AG04450 (cell line): ENCODE results near the gene PLA2G2C. TPM values are rescaled to one million over a fixed set of nuclear protein-coding genes. Genes with fewer than 3 reads are reported as not detected.
A peak's percentile ranks its signal among the peaks of the same experiment; 100 is the strongest.

Source experiments
- CTCF ChIA-PET: fragments of 300-600, 350-600 bp; formaldehyde crosslinking; extraction: SDS; loops from one replicate; lab custom pipeline; 2022; ENCODE audit warnings: antibody characterized with exemption, inconsistent platforms; lab: Charles Lee
- POLR2A ChIA-PET: fragments of 350-600 bp; formaldehyde crosslinking; extraction: SDS; loops from one replicate; lab custom pipeline; 2021; ENCODE audit warnings: antibody characterized with exemption, inconsistent platforms; lab: Yijun Ruan, JAX
- DNase-seq: peaks from one replicate; pipeline ENCODE4 v3.0.0-alpha.2; 2011; ENCODE audit warnings: low read depth, low spot score
- H3K27ac ChIP-seq: one replicate; pipeline ENCODE4 v1.5.1; 2012; ENCODE audit warnings: low read depth, low read length, control low read depth
- H3K27me3 ChIP-seq: one replicate; pipeline ENCODE4 v1.6.0; 2012; ENCODE audit warnings: low read length; ENCODE audit not compliant: control insufficient read depth, insufficient read depth
- H3K4me3 ChIP-seq: 2 replicates; pipeline ENCODE4 v1.5.1; 2011; ENCODE audit warnings: mild to moderate bottlenecking, low read depth, low read length, control low read depth
- H3K9me3 ChIP-seq: 2 replicates; pipeline ENCODE4 v1.5.1; 2012; ENCODE audit warnings: low read length; ENCODE audit not compliant: control insufficient read depth, insufficient read depth
- polyA plus RNA-seq: library from polyadenylated mRNA; depleted of rRNA; stranded (reverse); fragments of >200 nt; gene quantifications from 2 replicates; pipeline ENCODE4 v1.2.3, GENCODE V29; 2011
- TF ChIP-seq, protein P1 (sequence below): IDR thresholded peaks from 2 replicates; pipeline ENCODE4 v1.5.1; 2011; ENCODE audit warnings: low read depth, low read length, control low read depth, inconsistent platforms

Gene PLA2G2C
- polyA plus RNA-seq, 1 experiment, result not detected

DNA sequence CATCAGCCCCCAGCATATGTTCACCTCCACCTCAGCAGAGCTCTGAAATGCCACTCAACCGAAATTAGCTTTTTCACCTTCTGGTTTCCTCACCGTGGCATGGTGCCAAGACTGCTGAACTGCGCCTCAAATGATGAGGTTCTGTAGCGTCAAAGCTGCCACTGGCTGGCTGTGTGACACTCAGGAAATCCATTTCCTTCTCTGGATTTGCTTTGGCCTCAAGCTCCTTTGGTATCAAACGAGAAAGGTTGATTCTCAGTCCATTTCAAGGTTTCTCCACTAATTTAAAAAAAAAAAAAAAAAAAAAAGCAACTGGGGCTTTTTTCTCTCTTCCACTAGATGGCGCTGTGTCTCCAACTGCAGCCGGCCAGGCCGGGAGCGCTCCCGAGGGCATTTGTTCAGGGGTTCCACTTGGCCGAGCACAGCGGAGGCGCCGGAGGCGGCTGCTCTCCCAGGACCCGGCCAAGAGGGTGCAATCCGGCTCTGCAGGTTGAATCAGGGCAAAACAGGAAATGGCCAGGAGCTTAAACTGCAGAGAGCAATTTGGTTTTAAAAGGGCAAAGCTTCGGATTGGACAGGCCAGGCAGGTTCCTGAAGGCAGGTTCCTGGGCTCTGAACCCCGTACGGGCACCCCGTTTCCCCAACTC lies 26.5 kb upstream of the PLA2G2C start:
- ChIA-PET POLR2A (interaction anchor here (0.6 to 1.2 kb wide), 3 partner anchors 32 to 273 kb away, joined by 3 to 6 read pairs (median 4); partner anchors contain the start of gene CAMK2N1), CTCF (interaction anchor here (0.5 to 5.0 kb wide), 122 partner anchors 9 to 1450 kb away, joined by 3 to 176 read pairs (median 5); partner anchors contain the start of genes CAMK2N1, MUL1, OTUD3 and PINK1)
- no peaks in the 10 kb centered on the region; the same call in 1 of the 2 replicates for H3K9me3 ChIP-seq

DNA sequence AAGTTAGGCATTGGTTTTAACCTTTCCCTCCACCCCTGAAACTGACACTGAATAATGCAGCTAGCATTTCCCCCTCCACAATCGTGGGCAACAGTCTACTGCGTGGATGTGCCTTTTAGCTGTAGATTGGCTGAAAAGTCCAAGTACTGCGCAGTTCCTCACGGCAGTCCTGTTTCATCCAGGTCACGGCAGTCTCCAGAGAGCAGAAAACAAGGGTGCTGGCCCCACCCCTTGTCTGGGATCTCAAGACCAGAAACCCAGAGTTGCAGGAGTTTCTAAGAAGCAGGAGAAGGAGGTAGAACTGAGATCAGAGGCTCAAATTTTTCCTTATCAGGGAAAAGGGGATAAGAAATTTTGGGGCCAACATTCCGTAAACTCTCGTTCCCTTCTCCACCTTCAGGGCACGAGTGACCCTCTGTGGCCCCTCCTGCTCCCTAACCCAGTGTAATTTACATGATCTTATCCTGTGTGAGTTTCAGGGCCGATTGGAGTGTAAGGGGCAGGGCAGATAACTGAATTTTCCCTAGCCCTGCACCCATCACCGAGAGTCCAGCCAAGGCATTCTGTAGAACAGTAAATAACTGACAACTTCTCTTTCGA lies 25.9 kb upstream of the PLA2G2C start:
- ChIA-PET CTCF (interaction anchor here (0.5 to 5.0 kb wide), 116 partner anchors 9 to 1449 kb away, joined by 3 to 176 read pairs (median 6); partner anchors contain the start of genes CAMK2N1, MUL1, OTUD3 and PINK1), POLR2A (interaction anchor here (0.6 to 1.2 kb wide), 3 partner anchors 32 to 274 kb away, joined by 3 to 6 read pairs (median 4); partner anchors contain the start of gene CAMK2N1)
- no peak for DNase-seq
- Histone ChIP-seq H3K9me3 (no peaks in the 10 kb centered on the region; the same call in 1 of the 2 replicates), H3K27me3 (peaks cover 23% of the 10 kb centered on the region), H3K27ac (no peak overlapping the region), H3K4me3 (no peak overlapping the region)
- TF ChIP-seq, protein P1, sequence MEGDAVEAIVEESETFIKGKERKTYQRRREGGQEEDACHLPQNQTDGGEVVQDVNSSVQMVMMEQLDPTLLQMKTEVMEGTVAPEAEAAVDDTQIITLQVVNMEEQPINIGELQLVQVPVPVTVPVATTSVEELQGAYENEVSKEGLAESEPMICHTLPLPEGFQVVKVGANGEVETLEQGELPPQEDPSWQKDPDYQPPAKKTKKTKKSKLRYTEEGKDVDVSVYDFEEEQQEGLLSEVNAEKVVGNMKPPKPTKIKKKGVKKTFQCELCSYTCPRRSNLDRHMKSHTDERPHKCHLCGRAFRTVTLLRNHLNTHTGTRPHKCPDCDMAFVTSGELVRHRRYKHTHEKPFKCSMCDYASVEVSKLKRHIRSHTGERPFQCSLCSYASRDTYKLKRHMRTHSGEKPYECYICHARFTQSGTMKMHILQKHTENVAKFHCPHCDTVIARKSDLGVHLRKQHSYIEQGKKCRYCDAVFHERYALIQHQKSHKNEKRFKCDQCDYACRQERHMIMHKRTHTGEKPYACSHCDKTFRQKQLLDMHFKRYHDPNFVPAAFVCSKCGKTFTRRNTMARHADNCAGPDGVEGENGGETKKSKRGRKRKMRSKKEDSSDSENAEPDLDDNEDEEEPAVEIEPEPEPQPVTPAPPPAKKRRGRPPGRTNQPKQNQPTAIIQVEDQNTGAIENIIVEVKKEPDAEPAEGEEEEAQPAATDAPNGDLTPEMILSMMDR, result no peak

More for the DNA sequence above, 26.5 kb upstream of the PLA2G2C start:
- no peak overlapping the region for H3K4me3 ChIP-seq
- peak; percentile 18 for DNase-seq
- TF ChIP-seq, protein P1, result peak; percentile 86
- no peak overlapping the region for H3K27ac ChIP-seq
- H3K27me3 ChIP-seq, result peaks cover 23% of the 10 kb centered on the region

DNA sequence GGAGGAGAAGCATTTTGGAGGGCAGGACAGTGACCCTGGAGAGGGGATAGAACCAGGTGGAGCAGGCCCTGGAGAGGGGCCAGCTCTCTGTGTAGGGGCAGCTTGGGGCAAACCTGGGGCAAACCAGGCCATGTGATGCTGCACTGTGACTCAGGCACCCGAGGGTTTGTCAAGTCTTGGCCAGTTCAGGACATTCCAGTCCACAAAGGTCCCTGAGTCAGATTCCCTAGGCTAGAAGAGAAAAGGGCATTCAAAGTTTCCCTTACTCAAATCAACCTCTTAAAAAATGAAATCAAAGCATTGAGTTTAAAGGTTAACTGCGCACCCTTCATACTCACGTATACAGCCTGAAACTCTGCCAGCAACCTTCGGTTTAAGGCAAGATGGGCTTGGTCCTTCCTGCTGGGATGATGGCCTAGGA lies 25.2 kb upstream of the PLA2G2C start:
- ChIA-PET POLR2A (interaction anchor here (1.2 kb wide), 1 partner anchor 275 kb away, joined by 3 read pairs; the partner anchor contains the start of gene CAMK2N1), CTCF (interaction anchor here (1.2 to 5.0 kb wide), 8 partner anchors 26 to 294 kb away, joined by 4 to 176 read pairs (median 10); no protein-coding TSS in a partner anchor)
- H3K27ac ChIP-seq, result no peak overlapping the region
- H3K4me3 ChIP-seq, result no peak overlapping the region
- peaks cover 23% of the 10 kb centered on the region for H3K27me3 ChIP-seq
- TF ChIP-seq, protein P1, result no peak
- no peaks in the 10 kb centered on the region; the same call in 1 of the 2 replicates for H3K9me3 ChIP-seq
- no peak for DNase-seq

DNA sequence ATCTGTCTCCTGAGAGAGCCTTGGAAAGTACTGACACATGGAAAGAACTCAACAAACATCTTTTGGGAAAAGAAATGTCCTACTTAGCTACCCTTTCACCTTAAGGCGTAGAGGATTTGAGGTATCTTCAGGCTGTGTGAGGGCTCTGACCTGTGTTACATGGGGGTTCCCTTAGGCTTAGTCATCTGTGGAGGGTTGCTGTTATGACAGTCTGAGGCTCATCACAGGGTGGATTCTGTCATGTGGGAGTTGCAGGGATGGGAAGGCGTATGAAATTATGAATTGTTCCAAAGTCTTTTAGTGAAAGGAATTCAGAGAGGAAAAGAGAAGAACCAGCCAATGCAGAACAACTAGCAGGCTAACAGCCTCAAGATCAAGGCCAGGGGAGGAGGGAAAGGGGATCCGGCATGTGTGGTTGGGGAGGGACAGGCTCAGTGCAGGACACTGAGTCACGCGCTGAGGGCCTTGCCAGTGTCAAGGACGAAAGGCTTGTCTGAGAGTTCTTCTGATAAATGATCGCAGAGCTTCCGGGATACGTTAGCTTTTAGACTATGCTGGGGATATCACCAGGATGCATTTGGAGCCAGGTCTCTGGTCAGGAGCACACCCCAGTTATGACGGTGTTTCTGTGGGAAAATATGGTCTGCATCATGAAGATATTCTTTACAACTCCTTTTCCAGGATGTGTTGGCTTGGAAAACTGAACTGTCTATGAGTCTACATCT lies 24.6 kb upstream of the PLA2G2C start:
- Histone ChIP-seq H3K4me3 (no peak overlapping the region), H3K9me3 (no peaks in the 10 kb centered on the region), H3K27me3 (peaks cover 20% of the 10 kb centered on the region), H3K27ac (no peak overlapping the region)
- no peak for DNase-seq
- POLR2A ChIA-PET, result no interaction called here
- TF ChIP-seq, protein P1, result no peak
- CTCF ChIA-PET, result interaction anchor here (2.6 to 5.0 kb wide), 3 partner anchors 27 to 293 kb away, joined by 18 to 176 read pairs (median 22); no protein-coding TSS in a partner anchor
